GM12878 (cell line): ENCODE results near the gene MRPL50. TPM values are rescaled to one million over a fixed set of nuclear protein-coding genes. Genes with fewer than 3 reads are reported as not detected.

Experiments
- ATAC-seq: fragments of 200-7000 bp; cut with Tn5 transposase; 3 replicates; pipeline ENCODE4 v1.9.1; 2020; ENCODE audit warnings: mild to moderate bottlenecking, moderate library complexity
- BruUV-seq: library from RNA; stranded (reverse); fragments of 400-500 nt; replicated peaks from 2 replicates; lab custom pipeline; 2021; lab: Mats Ljungman, UMichigan
- CTCF ChIA-PET: fragments of 300-600 bp; sonication (Branson Sonifier 250); formaldehyde crosslinking; extraction: SDS; loops from one replicate; lab custom pipeline; 2021; ENCODE audit warnings: inconsistent platforms; lab: Yijun Ruan, JAX
- POLR2A ChIA-PET: fragments of 350-600 bp; formaldehyde crosslinking; extraction: SDS; loops from one replicate; lab custom pipeline; 2021; ENCODE audit warnings: inconsistent platforms; lab: Charles Lee
- RAD21 ChIA-PET: fragments of 300-600 bp; sonication (Branson Sonifier 250); formaldehyde crosslinking; loops from one replicate; lab custom pipeline; 2023; ENCODE audit warnings: antibody characterized with exemption; ENCODE audit not compliant: unreplicated experiment; lab: Charles Lee
- SMC1A ChIA-PET: fragments of 300-600 bp; sonication (Branson Sonifier 250); formaldehyde crosslinking; loops from one replicate; lab custom pipeline; 2023; ENCODE audit not compliant: unreplicated experiment, uncharacterized antibody; lab: Charles Lee
- DNase-seq: peaks from one replicate; pipeline ENCODE4 v3.0.0-alpha.2; 2011; ENCODE audit warnings: low read depth, low spot score
- FAIRE-seq: peaks from 3 replicates; lab custom pipeline; 2011; peaks lifted over from hg19 to GRCh38; lab: Jason Lieb, UNC
- H2AFZ ChIP-seq: 2 replicates; pipeline ENCODE4 v1.6.0; 2011; ENCODE audit warnings: low read depth, low read length, control low read depth; ENCODE audit not compliant: control insufficient read depth
- H3K27ac ChIP-seq: 2 replicates; pipeline ENCODE4 v1.5.1; 2011; ENCODE audit warnings: control low read depth; ENCODE audit not compliant: control insufficient read depth, insufficient read depth
- H3K27me3 ChIP-seq, 2 experiments: replicated peaks in 1 of 2; 2 replicates each; pipeline versions ENCODE4 v1.6.0 to v1.6.1; 2011; ENCODE audit warnings: low read length in 1 of 2; ENCODE audit not compliant: control insufficient read depth in 2 of 2, insufficient read depth in 2 of 2
- H3K36me3 ChIP-seq, 2 experiments: 2 replicates each; pipeline ENCODE4 v1.5.1; 2011; ENCODE audit warnings: low read length in 1 of 2; ENCODE audit not compliant: control insufficient read depth in 2 of 2, insufficient read depth in 2 of 2
- H3K4me1 ChIP-seq: 2 replicates; pipeline ENCODE4 v1.6.1; 2011; ENCODE audit warnings: mild to moderate bottlenecking, low read length, moderate library complexity, mixed read lengths; ENCODE audit not compliant: control insufficient read depth, insufficient read depth
- H3K4me2 ChIP-seq: 2 replicates; pipeline ENCODE4 v1.6.0; 2011; ENCODE audit warnings: control low read depth; ENCODE audit not compliant: control insufficient read depth, insufficient read depth
- H3K4me3 ChIP-seq: fragments of 200-600 bp; sonication (generic); 2 replicates; pipeline ENCODE4 v1.5.1; 2016
- H3K79me2 ChIP-seq: 2 replicates; pipeline ENCODE4 v1.6.0; 2011; ENCODE audit warnings: low read length; ENCODE audit not compliant: control insufficient read depth, insufficient read depth
- H3K9ac ChIP-seq: 2 replicates; pipeline ENCODE4 v1.8.0; 2011; ENCODE audit warnings: low read length, control low read depth, mixed read lengths; ENCODE audit not compliant: control insufficient read depth, insufficient read depth
- H3K9me3 ChIP-seq: replicated peaks from 3 replicates; pipeline ENCODE4 v1.5.1; 2011; ENCODE audit warnings: mild to moderate bottlenecking, low read length; ENCODE audit not compliant: control insufficient read depth, insufficient read depth
- H4K20me1 ChIP-seq: 2 replicates; pipeline ENCODE4 v1.6.0; 2011; ENCODE audit not compliant: control insufficient read depth, insufficient read depth
- CBX5 ChIP-seq: sonication (generic); IDR thresholded peaks from 2 replicates; pipeline ENCODE4 v1.6.1; 2016; ENCODE audit warnings: low read depth, moderate library complexity, mild to moderate bottlenecking, inconsistent platforms
- CREB1 ChIP-seq: IDR thresholded peaks from 2 replicates; pipeline ENCODE4 v1.6.1; 2012; ENCODE audit warnings: low read depth, mild to moderate bottlenecking, inconsistent platforms
- EP300 ChIP-seq, 2 experiments: fragments of 150-350 bp in 1 of 2; IDR thresholded peaks; 2 replicates each; pipeline ENCODE4 v1.6.1; 2011 to 2012; ENCODE audit warnings: low read depth in 2 of 2, low read length in 2 of 2, borderline replicate concordance in 1 of 2, improper control_type of control experiment in 1 of 2, inconsistent platforms in 1 of 2; ENCODE audit not compliant: control insufficient read depth in 1 of 2
- FOXM1 ChIP-seq: IDR thresholded peaks from 2 replicates; pipeline ENCODE4 v1.6.1; 2012; ENCODE audit warnings: low read depth, mild to moderate bottlenecking, inconsistent platforms, low read length, moderate library complexity
- JUND ChIP-seq: IDR thresholded peaks from 2 replicates; pipeline ENCODE4 v1.6.1; 2012; ENCODE audit warnings: low read depth, mild to moderate bottlenecking, low read length, improper control_type of control experiment, moderate library complexity
- KAT2A ChIP-seq: conservative IDR thresholded peaks from 2 replicates; pipeline ENCODE4 v1.6.1; 2011; ENCODE audit warnings: low read depth, low read length; ENCODE audit not compliant: control insufficient read depth
- PAX5 ChIP-seq: IDR thresholded peaks from 2 replicates; pipeline ENCODE4 v1.6.1; 2011; ENCODE audit warnings: low read depth, low read length, borderline replicate concordance
- RCOR1 ChIP-seq: conservative IDR thresholded peaks from 2 replicates; pipeline ENCODE4 v1.6.1; 2012; ENCODE audit warnings: low read depth, low read length, improper control_type of control experiment
- SMARCA5 ChIP-seq: fragments of 450-650 bp; IDR thresholded peaks from 2 replicates; pipeline ENCODE4 v1.6.1; 2017; ENCODE audit warnings: mild to moderate bottlenecking
- SMC3 ChIP-seq: IDR thresholded peaks from 2 replicates; pipeline ENCODE4 v1.6.1; 2011; ENCODE audit warnings: low read length, improper control_type of control experiment, borderline replicate concordance
- STAT1 ChIP-seq: fragments of 450-650 bp; conservative IDR thresholded peaks from 2 replicates; pipeline ENCODE4 v1.6.1; 2014; ENCODE audit warnings: antibody characterized with exemption, mild to moderate bottlenecking
- YY1 ChIP-seq: IDR thresholded peaks from 2 replicates; pipeline ENCODE4 v1.6.1; 2011; ENCODE audit warnings: low read depth, mild to moderate bottlenecking, low read length
- ZNF274 ChIP-seq: IDR thresholded peaks from one replicate; pipeline ENCODE4 v1.8.0; 2011; ENCODE audit not compliant: insufficient read length, insufficient read depth
- WGBS: methylation state at CpG from one replicate; pipeline ENCODE4 v1.1.6; 2016; ENCODE audit warnings: low lambda C conversion rate; ENCODE audit not compliant: insufficient replicate concordance, insufficient coverage; ENCODE audit errors: missing lambda C conversion rate; 5-methylcytosine and 5-hydroxymethylcytosine counted together
- in situ Hi-C: fragments of 300-500 bp; cut with MboI; formaldehyde crosslinking; loops from 9 replicates; pipeline ENCODE4 v1.14.3; 2018; ENCODE audit warnings: mixed read lengths
- intact Hi-C: fragments of 100-400 bp; cut with micrococcal nuclease; formaldehyde crosslinking; loops from one replicate; pipeline ENCODE4 v1.14.2; 2022; ENCODE audit not compliant: unreplicated experiment
- polyA plus RNA-seq, 11 experiments: library from polyadenylated mRNA; depleted of rRNA in 4 of 11; unstranded in 6 of 11; stranded (reverse) in 5 of 11; fragments of >200 nt; fragmentation: Nextera tagmentation in 4 of 11; fragmentation: Illumina TruSeq in 1 of 11; extraction: Ambion mirVana in 4 of 11; extraction: Trizol in 1 of 11; gene quantifications; 1 replicate in 1 of 11; 2 replicates in 10 of 11; pipeline versions ENCODE4 v1.2.1 to v1.2.3, GENCODE V29; 2011 to 2016; ENCODE audit warnings: inconsistent platforms in 2 of 11, missing spikeins in 2 of 11, low read depth in 1 of 11
- total RNA-seq, 4 experiments: library from RNA; depleted of rRNA in 3 of 4; stranded (reverse); fragments of >200 nt in 3 of 4; fragmentation: Illumina TruSeq in 1 of 4; extraction: Trizol in 1 of 4; gene quantifications; 2 replicates each; pipeline versions ENCODE4 v1.2.1 to v1.2.3, GENCODE V29; 2013 to 2021
- TF ChIP-seq, protein P1 (sequence below): IDR thresholded peaks from 2 replicates; pipeline ENCODE4 v1.6.1; 2012; ENCODE audit warnings: low read length, inconsistent platforms
- TF ChIP-seq, protein P2 (sequence below): fragments of 450-650 bp; IDR thresholded peaks from 2 replicates; pipeline ENCODE4 v1.6.1; 2014; ENCODE audit warnings: mild to moderate bottlenecking
- TF ChIP-seq, protein P3 (sequence below): fragments of 450-650 bp; IDR thresholded peaks from 2 replicates; pipeline ENCODE4 v1.6.1; 2017; ENCODE audit warnings: low read depth, mild to moderate bottlenecking, moderate library complexity
- TF ChIP-seq, protein P4 (sequence below): fragments of 150-350 bp; IDR thresholded peaks from 2 replicates; pipeline ENCODE4 v1.6.1; 2014; ENCODE audit warnings: mild to moderate bottlenecking, low read depth, low read length

The MRPL50 gene
- total and polyA plus RNA-seq, 10 of the 15 experiments (the other 5 are each of a cell fraction or from before 2014, with no cell fraction given) = 12.8 to 79.4 (median 27.9) TPM

DNA sequence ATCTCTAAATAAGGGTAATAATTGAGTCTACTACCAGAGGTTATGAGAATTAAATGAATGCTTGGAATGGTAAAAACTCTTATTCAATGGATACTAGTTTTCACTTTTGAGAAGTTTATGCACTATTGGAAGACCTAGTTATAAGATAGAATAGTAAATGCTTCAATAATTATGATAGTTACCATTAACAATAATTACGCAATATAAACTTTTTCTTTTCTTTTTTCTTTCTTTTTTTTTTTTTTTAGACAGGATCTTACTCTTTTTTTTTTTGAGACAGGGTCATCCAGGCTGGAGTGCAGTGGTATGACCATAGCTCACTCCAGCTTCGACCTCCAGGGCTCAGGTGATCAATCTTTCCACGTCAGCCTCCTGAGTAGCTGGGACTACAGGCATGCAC, 30.5 kb upstream of the MRPL50 start:
- 79% methylated on average over 3 of the region's 3 CpGs for WGBS
- FAIRE-seq (no peak), ATAC-seq (no peak)
- Histone ChIP-seq H2AFZ (no peak overlapping the region), H3K36me3 (no peaks in the 10 kb centered on the region), H3K4me3 (no peak overlapping the region), H3K4me2 (no peak overlapping the region), H4K20me1 (no peaks in the 10 kb centered on the region), H3K27ac (no peak overlapping the region), H3K27me3 (no peaks in the 10 kb centered on the region), H3K9ac (no peak overlapping the region)
- no TSS peak for BruUV-seq
- RAD21 ChIA-PET = interaction anchor here (2.1 to 2.2 kb wide), 2 partner anchors 17 to 105 kb away, joined by 4 to 6 read pairs; partner anchors contain the start of gene RNF20
- POLR2A ChIA-PET = interaction anchor here (0.7 to 1.6 kb wide), 2 partner anchors 29 to 30 kb away, joined by 3 to 5 read pairs; partner anchors contain the start of genes MRPL50 and ZNF189
- CTCF ChIA-PET = interaction anchor here (1.3 to 1.6 kb wide), 2 partner anchors 9 to 12 kb away, joined by 3 to 4 read pairs; no protein-coding TSS in a partner anchor
- intact Hi-C loops = no loop called here
- SMC1A ChIA-PET = interaction anchor here (1.5 to 2.2 kb wide), 3 partner anchors 9 to 31 kb away, joined by 6 to 9 read pairs (median 7); partner anchors contain the start of genes MRPL50 and ZNF189
- TF ChIP-seq FOXM1 (no peak), CREB1 (no peak), ZNF274 (no peak), RCOR1 (no peak), SMARCA5 (no peak), KAT2A (no peak), JUND (no peak), EP300 (IDR thresholded peaks at IDR 0.05; ENCODE audit: borderline replicate concordance in 1 of 2, control insufficient read depth in 1 of 2, low read depth in 2 of 2, low read length in 2 of 2) (no peak), STAT1 (no peak), SMC3 (no peak), PAX5 (no peak), CBX5 (no peak), YY1 (no peak)
- TF ChIP-seq, protein P1, sequence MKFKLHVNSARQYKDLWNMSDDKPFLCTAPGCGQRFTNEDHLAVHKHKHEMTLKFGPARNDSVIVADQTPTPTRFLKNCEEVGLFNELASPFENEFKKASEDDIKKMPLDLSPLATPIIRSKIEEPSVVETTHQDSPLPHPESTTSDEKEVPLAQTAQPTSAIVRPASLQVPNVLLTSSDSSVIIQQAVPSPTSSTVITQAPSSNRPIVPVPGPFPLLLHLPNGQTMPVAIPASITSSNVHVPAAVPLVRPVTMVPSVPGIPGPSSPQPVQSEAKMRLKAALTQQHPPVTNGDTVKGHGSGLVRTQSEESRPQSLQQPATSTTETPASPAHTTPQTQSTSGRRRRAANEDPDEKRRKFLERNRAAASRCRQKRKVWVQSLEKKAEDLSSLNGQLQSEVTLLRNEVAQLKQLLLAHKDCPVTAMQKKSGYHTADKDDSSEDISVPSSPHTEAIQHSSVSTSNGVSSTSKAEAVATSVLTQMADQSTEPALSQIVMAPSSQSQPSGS = no peak
- TF ChIP-seq, protein P2, sequence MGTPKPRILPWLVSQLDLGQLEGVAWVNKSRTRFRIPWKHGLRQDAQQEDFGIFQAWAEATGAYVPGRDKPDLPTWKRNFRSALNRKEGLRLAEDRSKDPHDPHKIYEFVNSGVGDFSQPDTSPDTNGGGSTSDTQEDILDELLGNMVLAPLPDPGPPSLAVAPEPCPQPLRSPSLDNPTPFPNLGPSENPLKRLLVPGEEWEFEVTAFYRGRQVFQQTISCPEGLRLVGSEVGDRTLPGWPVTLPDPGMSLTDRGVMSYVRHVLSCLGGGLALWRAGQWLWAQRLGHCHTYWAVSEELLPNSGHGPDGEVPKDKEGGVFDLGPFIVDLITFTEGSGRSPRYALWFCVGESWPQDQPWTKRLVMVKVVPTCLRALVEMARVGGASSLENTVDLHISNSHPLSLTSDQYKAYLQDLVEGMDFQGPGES = no peak
- TF ChIP-seq, protein P3, sequence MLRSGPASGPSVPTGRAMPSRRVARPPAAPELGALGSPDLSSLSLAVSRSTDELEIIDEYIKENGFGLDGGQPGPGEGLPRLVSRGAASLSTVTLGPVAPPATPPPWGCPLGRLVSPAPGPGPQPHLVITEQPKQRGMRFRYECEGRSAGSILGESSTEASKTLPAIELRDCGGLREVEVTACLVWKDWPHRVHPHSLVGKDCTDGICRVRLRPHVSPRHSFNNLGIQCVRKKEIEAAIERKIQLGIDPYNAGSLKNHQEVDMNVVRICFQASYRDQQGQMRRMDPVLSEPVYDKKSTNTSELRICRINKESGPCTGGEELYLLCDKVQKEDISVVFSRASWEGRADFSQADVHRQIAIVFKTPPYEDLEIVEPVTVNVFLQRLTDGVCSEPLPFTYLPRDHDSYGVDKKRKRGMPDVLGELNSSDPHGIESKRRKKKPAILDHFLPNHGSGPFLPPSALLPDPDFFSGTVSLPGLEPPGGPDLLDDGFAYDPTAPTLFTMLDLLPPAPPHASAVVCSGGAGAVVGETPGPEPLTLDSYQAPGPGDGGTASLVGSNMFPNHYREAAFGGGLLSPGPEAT = no peak
- TF ChIP-seq, protein P4, sequence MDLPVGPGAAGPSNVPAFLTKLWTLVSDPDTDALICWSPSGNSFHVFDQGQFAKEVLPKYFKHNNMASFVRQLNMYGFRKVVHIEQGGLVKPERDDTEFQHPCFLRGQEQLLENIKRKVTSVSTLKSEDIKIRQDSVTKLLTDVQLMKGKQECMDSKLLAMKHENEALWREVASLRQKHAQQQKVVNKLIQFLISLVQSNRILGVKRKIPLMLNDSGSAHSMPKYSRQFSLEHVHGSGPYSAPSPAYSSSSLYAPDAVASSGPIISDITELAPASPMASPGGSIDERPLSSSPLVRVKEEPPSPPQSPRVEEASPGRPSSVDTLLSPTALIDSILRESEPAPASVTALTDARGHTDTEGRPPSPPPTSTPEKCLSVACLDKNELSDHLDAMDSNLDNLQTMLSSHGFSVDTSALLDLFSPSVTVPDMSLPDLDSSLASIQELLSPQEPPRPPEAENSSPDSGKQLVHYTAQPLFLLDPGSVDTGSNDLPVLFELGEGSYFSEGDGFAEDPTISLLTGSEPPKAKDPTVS = no peak
- TF ChIP-seq, all 136 proteins: peak for 0
- H3K79me2 ChIP-seq = no peaks in the 10 kb centered on the region
- peaks cover 5% of the 10 kb centered on the region; the same call in 1 of the 2 replicates for H3K4me1 ChIP-seq
- in situ Hi-C loops = no loop called here
- H3K9me3 ChIP-seq = no peaks in the 10 kb centered on the region; the same call in 1 of the 3 replicates
- no peak for DNase-seq
